Activated CD4-positive, alpha-beta T cell treated with anti-CD3 and anti-CD28 coated beads, Interleukin-10, Interleukin-2, amounts not matched to agents 100 ng/mL and 50 ng/mL, durations not matched to agents 16 hours and 8 hours (primary cell): ENCODE results near the gene PKMYT1.

ENCODE experiments used
- DNase-seq: peaks from one replicate; pipeline ENCODE4 v3.0.0-alpha.2; 2020

PKMYT1 gene

DNA sequence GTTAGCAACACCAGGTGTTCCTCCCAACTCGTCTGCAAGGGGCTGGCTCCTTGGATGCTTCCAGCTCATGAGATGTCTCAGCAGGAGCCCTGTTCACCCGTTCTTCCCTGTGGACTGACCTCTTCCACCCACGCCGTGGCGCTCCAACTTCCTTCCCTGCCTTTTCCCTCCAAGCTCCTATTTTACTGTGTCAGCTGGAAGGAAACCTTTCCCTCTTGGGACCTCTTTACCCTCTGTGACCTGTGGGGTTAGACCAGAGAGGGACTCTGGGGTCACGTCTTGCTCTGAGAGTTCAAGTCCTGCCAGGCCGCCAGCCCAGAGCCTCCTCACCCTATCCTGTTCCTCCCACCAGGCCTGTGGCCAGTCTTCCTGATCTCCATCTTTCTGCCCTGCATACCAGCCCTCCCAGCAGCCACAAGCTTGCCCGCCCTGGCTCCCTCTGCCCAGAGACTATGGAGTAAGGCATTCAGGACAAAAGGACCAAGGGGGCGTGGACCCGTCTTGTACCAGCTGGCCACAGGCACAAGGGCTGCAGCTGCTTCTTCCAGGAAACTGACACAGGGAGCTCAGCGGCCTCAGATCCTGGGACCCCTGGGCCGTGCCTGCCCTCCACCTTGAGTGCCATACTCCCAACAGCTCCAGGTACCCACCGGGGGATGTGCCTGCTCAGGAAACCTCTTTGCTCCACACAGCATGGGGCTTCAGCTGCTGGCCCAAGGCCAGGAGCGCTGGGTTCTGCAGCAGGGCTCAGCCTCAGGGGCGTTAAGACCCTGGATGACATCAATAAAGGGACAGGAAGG lies 8.1 kb downstream of the PKMYT1 start:
- no peak for DNase-seq

DNA sequence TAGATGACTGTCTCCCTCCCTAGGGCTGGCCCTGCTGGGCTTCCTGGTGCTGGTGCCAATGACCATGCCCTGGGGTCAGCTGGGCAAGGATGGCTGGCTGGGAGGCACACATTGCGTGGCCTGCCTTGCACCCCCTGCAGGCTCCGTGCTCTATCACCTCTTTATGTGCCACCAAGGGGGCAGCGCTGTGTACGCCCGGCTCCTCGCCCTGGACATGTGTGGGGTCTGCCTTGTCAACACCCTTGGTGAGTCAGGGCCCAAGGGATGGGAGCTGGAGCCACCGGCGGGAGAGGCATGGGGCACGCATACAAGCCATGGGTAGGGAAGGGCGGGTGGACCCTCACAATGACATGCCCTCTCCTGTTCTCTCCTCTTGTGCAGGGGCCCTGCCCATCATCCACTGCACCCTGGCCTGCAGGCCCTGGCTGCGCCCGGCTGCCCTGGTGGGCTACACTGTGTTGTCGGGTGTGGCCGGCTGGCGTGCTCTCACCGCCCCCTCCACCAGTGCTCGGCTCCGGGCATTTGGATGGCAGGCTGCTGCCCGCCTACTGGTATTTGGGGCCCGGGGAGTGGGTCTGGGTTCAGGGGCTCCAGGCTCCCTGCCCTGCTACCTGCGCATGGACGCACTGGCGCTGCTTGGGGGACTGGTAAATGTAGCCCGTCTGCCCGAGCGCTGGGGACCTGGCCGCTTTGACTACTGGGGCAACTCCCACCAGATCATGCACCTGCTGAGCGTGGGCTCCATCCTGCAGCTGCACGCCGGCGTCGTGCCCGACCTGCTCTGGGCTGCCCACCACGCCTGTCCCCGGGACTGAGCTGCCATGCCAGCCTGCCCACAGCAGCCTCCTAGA lies 8.9 kb downstream of the PKMYT1 start:
- no peak for DNase-seq

DNA sequence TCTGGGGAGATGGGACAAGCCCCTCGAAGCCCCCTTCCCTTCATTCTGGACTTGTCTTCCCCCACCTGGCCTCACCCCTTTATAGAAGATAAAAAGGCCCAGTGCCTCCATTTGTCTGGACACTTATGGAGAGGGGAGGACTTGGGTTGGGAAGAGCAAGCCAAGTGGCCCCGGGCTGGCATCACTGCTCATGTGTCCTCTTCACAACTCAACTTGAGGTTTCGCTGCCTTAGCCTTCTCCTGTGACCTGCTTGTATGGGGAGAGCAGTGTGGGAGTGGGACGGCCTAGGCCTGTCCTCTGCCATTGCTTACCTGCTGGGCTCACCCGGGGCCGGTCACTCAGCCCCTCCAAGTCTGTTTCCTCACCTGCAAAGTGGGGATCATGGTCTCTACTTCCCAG lies 9.7 kb downstream of the PKMYT1 start:
- DNase-seq, result no peak

DNA sequence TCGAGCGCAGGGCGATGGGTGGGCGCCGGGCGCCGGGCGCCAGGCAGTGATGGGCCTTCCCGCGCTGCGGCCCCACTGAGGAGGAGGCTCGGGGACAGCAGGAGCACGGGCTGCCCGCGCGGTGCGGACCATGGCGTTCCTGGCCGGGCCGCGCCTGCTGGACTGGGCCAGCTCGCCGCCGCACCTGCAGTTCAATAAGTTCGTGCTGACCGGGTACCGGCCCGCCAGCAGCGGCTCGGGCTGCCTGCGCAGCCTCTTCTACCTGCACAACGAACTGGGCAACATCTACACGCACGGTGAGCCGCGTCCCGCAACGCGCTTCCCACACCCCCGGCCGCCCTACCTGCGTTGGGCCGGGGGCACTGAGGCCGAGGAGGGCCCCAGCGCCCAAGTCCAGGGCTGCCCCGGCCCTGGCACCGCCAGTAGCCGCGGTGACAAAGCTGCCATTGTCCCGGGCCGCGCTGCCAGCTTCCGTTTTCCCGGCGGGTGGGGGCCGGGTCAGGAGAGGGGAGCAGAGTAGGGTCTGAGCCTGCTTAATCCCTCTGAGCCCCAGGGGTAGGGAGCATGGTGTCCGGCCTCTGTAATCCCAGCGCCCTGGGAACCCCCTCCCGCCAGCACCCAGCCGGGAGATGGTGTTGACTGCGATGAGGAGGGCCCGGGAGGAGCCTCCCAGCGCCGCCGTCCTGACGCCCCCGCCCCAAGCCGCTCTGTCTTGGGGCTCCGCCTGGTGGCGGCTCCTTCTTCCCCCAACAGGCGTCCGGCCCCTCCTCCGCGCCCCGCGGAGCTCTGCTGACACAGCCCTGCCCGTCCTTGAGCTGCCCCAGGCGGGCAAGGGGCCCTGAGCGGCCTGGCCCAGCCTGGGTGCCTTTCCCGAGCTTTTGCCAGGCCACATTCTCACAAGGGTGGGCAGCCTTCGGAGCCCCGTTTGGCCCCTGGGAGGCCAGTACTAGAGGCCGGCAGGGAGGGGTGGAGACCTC lies 10.4 kb downstream of the PKMYT1 start:
- DNase-seq, result peak; percentile 92

DNA sequence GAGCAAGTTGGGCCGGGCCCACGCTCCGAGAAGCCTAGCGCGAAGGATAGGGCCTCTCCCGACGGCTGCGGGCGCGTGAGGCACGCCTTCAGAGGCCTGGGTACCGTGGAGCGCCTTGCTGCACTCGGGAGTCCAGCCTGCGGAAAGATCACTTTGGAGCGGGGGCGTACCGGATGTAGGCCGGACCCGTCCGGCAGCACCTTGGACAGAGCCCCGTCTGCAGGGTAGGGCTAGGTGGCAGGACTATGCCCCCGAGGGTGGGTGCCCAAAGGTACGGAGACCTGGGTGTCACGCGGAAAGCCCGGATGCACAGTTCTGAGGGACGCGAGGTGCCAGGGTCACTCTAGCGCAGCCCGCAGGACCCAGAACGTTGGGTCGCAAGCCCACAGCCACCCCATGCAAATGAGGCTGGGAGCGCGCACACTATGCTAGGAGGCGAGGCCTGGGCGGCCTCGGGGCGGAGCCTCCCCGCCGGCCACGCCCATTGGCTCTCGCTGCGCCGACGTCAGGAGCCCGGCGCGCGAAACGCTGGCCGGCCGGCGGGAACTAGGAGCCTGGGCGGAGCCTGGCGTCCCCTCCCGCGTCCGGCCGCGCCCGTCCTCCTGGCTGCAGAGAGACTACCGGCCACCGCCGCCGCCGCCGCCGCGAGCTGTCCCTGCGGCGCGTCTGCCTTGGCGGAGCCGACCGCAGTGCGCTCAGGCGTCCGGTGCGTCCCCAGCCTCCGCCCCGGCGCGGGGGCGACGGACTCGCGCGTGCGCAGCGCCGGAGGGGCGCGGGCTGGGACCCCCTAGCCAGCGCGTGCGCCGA lies 11.3 kb downstream of the PKMYT1 start, which contains the start of gene PAQR4:
Gene PAQR4, plus strand, starts transcription at position 611 of the 807 bp plus-strand sequence. CDS start 327 bp downstream, outside the sequence.
- peak; percentile 94 for DNase-seq

DNA sequence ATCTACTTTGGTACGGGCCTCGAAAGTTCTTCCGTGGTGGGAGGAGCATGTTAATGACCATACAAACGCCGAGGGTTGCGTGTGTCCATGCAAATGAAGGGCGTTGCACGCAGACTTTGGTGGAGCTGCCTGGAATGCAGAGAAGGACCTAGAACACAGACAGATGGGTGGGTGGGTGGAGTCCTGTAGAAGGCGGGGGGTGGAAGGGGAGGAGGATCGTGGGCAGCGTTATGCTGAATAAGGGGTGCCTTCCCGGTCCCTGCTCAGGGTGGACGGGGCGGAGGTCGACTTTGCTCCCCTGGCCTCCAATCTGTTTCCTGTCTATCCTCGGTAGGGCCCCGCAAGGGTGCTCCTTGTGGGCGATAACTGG lies 11.9 kb downstream of the PKMYT1 start:
- DNase-seq, result no peak

DNA sequence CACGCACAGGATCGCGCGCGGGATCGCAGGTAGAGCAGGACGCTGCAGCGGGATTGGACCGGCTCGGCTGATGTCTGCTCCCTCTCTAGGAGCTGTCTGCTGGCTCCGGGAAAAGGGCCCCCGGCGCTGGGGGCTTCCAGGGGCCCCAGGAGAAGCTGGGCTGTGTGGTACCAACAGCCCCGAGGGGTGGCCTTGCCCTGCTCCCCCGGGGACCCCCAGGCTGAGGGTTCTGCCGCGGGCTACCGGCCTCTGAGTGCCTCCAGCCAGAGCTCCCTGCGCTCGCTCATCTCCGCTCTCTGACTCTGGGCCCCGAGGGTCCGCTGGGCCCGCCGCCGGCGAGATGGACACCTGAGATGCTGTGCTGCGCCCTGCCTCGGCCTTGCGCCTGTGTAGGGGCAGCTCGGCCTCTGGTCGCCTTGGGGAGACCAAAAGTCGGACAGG lies 12.5 kb downstream of the PKMYT1 start:
- no peak for DNase-seq

DNA sequence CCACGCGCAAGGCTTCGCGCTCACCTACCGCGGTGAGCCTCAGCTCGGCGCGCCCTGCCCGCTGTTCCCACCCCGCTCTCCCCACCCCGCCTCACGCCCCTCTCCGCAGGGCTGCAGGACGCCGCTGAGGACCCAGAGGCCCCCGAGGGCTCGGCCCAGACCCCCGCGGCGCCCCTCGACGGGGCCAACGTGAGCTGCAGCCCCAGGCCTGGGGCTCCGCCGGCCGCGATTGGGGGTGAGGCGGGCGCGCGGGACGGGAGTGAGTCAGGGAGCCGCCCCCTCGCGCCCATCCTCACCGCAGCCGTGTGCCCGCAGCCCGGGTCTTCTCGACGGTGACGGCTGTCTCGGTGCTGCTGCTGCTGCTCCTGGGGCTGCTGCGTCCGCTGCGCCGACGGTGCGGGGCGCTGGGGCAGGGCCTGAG lies 13.0 kb downstream of the PKMYT1 start:
- no peak for DNase-seq

DNA sequence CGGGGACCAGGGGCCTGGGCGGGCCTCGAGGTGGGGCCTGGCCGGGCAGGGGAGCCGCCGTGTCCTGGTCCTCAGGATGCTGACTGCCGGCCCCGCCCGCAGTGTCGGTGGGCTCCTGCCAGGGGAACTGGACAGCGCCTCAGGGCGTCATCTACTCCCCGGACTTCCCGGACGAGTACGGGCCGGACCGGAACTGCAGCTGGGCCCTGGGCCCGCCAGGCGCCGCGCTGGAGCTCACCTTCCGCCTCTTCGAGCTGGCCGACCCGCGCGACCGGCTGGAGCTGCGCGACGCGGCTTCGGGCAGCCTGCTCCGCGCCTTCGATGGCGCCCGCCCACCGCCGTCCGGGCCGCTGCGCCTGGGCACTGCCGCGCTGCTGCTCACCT lies 13.4 kb downstream of the PKMYT1 start:
- no peak for DNase-seq

DNA sequence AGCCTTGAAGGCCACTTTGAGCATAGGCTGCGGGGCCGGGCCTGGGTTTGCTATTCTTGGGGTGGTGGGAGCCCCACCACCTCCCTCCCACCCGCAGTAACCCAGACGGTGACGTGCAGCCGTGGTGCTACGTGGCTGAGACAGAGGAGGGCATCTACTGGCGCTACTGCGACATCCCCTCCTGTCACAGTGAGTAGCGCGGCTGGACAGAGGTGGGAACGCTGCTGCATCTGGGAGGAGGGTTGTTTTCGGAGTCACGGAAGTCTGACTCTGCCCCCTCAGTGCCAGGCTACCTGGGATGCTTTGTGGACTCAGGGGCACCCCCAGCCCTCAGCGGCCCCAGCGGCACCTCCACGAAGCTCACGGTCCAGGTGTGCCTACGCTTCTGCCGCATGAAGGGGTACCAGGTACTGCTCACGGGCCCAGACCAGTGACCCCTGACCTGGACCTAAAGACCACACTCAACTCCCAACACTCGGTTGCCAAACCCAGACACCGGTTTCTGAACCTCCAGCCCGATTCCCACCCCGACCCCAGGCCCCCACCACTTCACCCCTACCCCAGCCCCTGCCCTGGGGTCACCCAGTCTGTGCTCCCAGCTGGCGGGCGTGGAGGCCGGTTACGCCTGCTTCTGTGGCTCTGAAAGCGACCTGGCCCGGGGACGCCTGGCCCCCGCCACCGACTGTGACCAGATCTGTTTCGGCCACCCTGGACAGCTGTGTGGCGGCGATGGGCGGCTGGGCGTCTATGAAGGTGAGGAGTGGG lies 14.0 kb downstream of the PKMYT1 start:
- DNase-seq, result no peak

DNA sequence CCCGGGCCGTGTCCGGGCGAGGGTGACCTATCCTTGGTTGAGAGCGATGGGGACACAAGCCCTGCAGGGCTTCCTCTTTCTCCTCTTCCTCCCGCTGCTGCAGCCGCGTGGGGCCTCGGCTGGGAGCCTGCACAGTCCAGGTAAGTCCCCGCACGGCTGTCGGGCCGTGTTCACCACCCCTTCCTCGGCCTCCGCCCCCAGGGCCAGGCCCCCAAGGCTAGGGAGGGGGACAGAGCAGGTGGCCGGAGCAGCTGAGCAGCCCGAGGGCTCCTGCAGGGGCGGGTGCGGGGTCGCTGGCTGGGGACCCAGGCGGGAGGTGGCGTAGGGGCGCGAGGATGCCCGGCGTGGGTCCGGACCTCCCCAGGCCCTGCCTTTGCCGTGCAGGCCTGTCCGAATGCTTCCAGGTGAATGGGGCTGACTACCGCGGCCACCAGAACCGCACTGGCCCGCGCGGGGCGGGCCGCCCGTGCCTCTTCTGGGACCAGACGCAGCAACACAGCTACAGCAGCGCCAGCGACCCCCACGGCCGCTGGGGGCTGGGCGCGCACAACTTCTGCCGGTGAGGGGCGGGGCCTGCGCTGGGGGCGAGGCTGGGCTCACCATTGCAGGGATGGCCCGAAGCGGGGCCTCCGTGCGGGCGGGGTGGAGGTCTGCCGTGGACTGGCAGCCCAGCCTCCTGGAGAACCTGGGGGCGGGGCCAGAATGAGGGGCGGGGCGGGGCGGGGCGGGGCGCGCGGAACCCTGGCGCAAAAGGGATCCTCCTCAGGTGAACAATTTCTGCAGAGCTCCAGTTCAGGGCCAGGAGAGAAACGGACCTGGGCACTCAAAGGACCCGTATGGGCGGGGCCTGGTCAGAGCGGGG lies 15.5 kb downstream of the PKMYT1 start:
- DNase-seq, result peak; percentile 75

DNA sequence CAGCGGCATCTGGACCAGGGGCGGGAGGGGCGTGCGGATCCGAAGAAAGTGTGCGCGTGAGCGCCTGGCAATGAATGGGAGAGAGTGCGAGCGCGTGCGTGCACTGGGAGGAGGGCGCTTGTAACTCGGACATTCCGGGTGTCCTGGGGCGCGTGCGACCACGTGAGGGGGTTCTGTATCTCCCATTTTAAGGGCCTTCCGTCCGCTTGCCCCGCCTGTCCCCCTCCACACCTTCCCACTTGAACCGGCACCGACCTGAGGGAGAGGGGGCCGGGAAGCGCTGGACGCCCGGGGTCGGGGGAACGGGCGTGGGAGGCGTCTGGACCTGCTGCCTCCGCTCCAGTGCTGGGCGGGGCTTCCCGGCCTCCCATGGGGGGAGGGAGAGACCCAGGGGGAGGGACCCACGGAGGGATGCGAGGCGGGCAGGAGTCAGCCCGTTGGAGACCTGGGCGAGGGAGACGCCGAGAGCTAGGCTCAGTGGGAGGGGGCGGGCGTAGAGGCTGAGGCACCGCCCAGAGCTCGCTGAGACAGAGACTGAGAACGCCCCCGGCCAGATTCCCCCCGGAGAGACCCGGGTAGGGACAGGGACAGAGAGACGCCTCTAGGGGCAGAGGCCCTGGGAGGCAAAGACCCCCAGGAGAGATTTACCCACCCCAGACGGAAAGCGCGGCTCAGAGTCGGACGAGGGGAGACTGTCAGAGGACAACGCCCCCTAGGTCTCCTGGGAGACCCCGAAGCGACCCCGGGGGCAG lies 16.3 kb downstream of the PKMYT1 start, which contains the start of gene KREMEN2:
Gene KREMEN2, plus strand, starts transcription at position 553 of the 752 bp plus-strand sequence. CDS start 246 bp downstream, outside the sequence.
- DNase-seq, result no peak

DNA sequence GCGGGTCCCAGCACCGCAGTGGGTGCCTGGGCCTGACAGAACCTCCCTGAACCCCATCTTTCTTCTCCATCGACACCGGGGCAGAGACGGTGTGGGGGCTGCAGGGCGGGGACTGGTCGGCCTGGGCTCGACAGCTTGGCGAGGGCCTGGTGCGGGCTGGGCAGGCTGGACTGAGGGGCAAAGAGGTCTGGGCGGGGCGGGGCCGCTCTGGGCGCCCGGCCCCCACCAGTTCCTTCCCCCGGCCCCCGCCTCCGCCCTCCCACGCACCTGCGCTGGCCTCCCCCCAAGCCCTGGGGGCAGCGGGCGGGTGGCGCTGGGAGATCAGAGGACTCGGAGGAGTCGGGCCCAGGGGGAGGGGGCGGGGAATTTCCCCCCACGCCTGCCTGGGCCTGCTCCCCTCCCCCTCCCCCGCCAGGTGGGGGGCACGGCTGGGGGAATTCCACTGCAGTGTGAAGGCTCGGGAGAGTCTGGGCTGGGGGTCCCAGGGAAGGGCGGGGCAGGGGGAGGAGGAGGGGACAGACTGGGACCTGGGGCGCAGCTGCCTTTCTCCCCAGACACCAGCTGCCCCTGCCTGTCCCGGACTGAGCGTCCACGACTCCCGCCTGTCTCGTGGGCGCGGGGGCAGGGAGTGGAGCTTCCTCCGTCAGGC lies 17.0 kb downstream of the PKMYT1 start:
- DNase-seq, result no peak

DNA sequence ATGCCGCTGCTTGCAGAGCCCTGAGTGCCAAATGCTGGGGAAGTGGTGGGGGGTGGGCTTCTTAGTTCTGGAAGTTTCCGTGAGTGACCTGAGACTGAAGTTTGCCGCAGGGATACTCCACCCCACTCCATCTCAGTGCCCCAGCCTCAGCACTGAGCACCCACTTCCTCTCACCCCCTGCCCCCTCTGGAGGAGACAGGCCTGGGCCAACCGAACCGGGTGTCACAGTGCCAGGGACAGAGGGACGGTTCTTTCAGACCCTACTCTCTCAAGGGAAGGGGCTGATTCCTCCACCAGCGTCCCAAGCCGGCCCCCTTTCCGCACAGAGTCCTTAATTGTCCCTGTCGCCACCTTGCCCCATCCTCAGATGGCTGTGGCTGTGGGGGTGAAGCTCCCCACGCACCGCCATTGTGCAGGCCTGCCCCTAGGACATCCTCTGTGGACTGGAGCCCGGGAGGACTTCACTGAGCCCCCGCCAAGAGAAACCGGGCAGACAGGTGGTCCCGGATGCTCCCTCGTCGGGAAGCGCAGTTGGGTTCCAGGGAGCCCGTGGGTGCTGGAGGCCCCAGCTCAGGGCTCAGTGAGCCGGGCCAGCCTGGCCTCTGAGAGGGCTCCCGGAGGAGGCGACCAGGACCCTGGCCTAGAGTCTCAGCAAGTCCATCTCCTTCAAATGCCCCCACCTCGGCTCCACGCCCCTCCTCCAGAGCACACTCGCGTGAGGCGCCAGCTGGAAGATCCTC lies 17.7 kb downstream of the PKMYT1 start:
- DNase-seq, result no peak

DNA sequence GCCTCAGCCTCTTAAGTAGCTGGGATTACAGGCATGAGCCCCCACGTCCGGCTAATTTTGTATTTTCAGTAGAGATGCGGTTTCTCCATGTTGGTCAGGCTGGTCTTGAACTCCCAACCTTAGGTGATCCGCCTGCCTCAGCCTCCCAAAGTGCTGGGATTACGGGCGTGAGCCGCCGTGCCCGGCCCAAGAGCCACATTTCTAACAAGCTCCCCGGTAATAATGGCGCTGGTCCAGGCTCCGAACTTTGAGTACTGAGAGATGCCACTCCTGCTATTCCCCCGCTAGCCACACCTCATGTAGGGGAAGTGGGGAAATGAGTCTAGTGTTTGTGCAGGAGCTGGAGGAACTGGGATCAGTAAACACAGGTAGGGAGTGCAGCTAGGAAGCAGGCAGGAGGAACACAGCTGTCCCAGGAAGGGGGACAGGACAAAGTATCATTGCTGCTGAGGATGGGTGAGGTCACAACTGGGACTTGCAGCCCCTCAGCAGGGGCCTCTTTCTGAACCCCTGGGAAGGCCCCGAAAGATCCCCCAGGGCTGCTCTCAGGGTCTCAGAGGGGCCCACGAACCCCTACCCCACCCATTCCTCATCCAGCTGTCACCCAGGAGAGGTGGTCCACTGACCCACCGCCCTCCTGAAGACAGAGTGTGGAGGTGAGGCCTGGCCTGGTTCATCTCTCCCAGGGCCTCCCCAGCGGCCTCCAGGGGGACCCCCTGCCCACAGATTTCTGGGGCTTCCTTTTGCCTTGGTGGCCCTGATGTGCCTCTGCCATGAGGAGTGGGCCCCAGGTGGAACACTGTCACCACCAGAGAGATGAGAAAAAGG lies 19.8 kb downstream of the PKMYT1 start:
- DNase-seq, result no peak

DNA sequence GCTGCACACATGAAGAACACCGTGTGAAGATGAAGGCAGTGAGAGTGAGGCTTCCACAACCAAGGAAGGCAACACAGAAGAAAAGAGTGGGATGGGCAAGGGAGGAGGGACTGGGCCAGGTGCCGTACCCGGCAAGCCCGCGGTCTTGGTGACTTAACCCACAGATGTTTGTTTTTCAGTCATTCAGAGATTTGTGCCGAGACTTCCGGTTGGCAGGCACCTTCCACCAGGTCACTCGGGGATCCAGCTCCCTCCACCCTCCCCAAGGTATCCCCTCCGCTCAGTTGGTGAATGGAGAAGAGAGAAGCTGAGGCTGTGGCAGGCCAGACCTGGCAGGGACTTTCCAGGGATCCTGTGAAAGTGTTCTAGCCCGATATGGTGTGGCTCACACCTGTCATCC lies 21.0 kb downstream of the PKMYT1 start:
- DNase-seq, result no peak

DNA sequence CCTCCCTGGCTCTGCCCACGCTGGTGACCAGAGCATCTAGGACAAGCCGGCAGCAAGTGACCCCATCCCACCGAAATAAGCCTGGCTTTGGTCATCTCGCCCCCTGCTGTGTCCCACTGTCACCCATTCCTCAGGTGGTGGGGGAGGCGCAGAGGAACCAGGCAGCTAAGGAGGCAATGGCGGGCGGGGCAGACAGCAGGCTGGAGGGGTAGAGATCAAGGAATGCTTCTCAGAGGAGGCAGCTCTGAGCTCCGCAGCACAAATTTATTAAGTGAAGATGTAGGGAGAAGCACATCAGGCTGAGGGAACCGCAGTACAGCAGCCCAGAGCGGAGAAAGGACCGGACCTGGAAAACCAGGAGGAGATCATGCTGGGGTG lies 23.7 kb downstream of the PKMYT1 start:
- no peak for DNase-seq
